Eye (tissue), 1 donor: Measurements from ENCODE around the gene ABI3BP.

Experiments used
- DNase-seq: peaks from one replicate; pipeline ENCODE4 v3.0.0-alpha.2; 2015

ABI3BP gene

GRCh38 chr3:100879195-100879810 lies 113.9 kb downstream of the ABI3BP start:
- DNase-seq, result no peak

GRCh38 chr3:100877286-100877685 lies 115.9 kb downstream of the ABI3BP start:
- DNase-seq, result no peak

GRCh38 chr3:100875239-100875638 lies 118.0 kb downstream of the ABI3BP start:
- DNase-seq, result peak; percentile 17

- no peak for DNase-seq
These were observed 119.6 kb downstream of the ABI3BP start for GRCh38 chr3:100873611-100874010.

GRCh38 chr3:100871306-100871705 lies 121.9 kb downstream of the ABI3BP start:
- DNase-seq, result no peak

- DNase-seq, result peak; percentile 75
These were observed 123.4 kb downstream of the ABI3BP start for GRCh38 chr3:100869787-100870186.

- no peak for DNase-seq
These were observed 124.3 kb downstream of the ABI3BP start for GRCh38 chr3:100868894-100869293.

GRCh38 chr3:100868096-100868495 lies 125.1 kb downstream of the ABI3BP start:
- DNase-seq, result no peak

GRCh38 chr3:100865442-100865841 lies 127.8 kb downstream of the ABI3BP start:
- no peak for DNase-seq

GRCh38 chr3:100864471-100865250 lies 128.6 kb downstream of the ABI3BP start:
- DNase-seq, result no peak

GRCh38 chr3:100857863-100858262 lies 135.4 kb downstream of the ABI3BP start:
- no peak for DNase-seq

- no peak for DNase-seq
These were observed 136.4 kb downstream of the ABI3BP start for GRCh38 chr3:100856821-100857220.

GRCh38 chr3:100852840-100853239 lies 140.4 kb downstream of the ABI3BP start:
- no peak for DNase-seq

GRCh38 chr3:100850701-100851100 lies 142.5 kb downstream of the ABI3BP start:
- DNase-seq, result no peak

GRCh38 chr3:100850156-100850555 lies 143.1 kb downstream of the ABI3BP start:
- no peak for DNase-seq

- DNase-seq, result no peak
These were observed 148.9 kb downstream of the ABI3BP start for GRCh38 chr3:100844063-100844936.

- no peak for DNase-seq
These were observed 155.1 kb downstream of the ABI3BP start for GRCh38 chr3:100838157-100838556.

GRCh38 chr3:100836661-100837060 lies 156.6 kb downstream of the ABI3BP start:
- no peak for DNase-seq

- DNase-seq, result no peak
These were observed 158.9 kb downstream of the ABI3BP start for GRCh38 chr3:100834332-100834731.

GRCh38 chr3:100833483-100833882 lies 159.7 kb downstream of the ABI3BP start:
- no peak for DNase-seq

GRCh38 chr3:100831629-100832028 lies 161.6 kb downstream of the ABI3BP start:
- DNase-seq, result no peak

GRCh38 chr3:100830931-100831330 lies 162.3 kb downstream of the ABI3BP start:
- DNase-seq, result no peak

- no peak for DNase-seq
These were observed 167.6 kb downstream of the ABI3BP start for GRCh38 chr3:100825574-100825973.

- DNase-seq, result no peak
These were observed 177.6 kb downstream of the ABI3BP start for GRCh38 chr3:100815583-100815982.
